DMS79 treated with DMSO at 0.1 percent for 48 hours (cell line): ENCODE results near the gene SULT6B1.
"Not testable (repeated sequence)": the region's sequence is repeated elsewhere in the genome, so short reads cannot be mapped to it uniquely, and the experiment has no call there.

Source experiments
- DNase-seq: peaks from one replicate; lab custom pipeline; 2025; lab: John Stamatoyannopoulos, UW

SULT6B1 gene, protein sequence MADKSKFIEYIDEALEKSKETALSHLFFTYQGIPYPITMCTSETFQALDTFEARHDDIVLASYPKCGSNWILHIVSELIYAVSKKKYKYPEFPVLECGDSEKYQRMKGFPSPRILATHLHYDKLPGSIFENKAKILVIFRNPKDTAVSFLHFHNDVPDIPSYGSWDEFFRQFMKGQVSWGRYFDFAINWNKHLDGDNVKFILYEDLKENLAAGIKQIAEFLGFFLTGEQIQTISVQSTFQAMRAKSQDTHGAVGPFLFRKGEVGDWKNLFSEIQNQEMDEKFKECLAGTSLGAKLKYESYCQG

DNA sequence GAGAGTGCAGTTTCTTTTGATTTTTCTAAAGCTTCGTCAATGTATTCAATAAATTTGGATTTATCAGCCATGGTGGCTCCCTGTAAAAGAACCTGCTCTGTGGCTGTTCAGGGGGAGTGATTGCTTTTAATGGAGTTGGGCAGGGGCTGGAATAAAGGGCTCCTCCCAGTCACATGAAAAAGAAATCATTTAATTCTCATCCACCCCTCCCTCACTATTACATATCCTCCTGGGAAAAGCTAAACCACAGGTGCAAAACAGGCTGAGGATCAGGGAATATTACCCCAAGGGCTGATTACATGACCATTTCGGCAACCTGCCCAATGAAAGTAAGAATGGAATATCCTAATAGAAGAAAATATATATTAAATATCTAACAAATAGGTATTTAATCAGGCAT, at the start of gene SULT6B1:
SULT6B1 (minus strand) TSS at position 101 of the 400 bp plus-strand sequence; CDS start at position 71, 30 bp downstream.
- no peak for DNase-seq

DNA sequence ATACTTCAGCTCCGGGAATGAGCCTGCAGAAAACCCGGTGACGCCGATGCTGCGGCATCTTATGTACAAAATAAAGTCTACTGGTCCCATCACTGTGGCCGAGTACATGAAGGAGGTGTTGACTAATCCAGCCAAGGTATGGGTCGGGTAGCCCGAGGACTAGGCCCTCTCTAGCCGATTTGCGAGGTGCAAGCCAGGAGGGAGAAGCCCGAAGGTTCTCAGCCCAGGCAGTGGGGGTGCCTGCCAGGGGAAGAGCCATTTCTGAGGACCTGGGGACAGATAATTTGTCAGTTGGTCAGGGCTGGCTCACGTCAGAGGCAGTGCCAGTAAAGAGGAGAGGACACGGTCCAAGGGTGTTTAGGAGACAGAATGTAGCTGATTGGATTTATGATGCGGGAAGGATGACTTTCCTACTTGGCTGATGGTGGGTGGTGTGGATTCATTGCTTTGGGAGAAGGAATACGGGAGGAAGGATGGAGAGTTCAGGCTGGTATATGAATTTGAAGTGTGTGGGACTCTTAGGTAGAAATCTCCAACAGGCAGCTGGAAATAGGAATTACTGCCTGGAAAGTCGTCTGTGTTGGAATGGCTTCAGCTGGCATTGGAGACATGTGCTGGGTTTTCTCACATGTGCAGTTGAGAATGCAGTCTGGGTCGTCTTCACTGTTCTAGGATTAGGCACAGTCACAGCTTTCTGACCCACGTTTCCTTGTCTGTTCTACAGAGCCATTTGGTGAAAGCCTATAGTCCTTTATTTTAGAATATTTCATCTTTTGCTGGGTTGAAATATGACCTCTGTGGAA, 43.9 kb upstream of the SULT6B1 start:
- peak; percentile 6 for DNase-seq

DNA sequence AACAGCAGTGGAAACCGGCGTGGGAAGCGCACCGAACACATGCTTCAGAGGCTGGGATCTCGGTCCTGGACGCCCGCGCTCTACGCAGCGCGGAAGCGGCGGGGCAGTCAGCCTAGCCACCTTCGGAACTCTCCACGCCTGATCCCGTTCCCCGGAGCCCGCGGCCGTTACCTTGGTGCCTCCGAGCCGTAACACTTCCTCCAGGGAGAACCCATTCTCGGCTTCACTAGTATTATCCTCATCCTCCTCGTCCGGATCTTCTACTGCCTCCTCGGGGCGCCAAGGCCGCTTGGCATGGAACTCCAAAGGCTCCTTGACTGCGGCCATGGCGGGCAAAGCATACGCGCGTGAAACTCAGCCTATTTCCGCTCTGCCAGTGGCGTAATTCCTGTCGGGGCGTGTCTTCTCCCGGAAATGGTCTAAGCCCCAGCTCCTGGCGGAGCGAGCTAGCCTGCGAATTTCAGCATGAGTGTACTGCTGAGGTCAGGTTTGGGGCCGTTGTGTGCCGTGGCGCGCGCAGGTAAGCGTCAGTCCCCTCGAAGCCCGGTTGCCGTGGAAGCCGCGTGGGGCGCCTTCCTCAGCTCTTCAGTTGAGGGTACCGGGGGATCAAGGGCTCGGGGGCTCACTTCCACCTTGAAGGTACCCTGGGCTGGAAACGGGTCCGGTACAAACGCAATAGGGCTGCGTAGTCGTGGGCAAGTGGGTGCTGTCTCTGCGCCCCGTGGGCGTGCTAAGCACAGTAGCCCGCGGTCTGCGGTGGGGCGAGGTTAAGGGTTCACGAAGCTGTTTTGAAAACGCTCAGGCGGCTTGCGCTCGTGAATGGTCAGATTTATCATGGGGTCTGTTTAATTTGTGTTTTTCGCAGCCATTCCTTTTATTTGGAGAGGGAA, 43.0 kb upstream of the SULT6B1 start, which contains the start of the genes CEBPZ and NDUFAF7:
CEBPZ (minus strand) TSS at position 356 of the 890 bp plus-strand sequence; CDS start at position 327, 29 bp downstream.
NDUFAF7 (plus strand) TSS at position 418 of the 890 bp plus-strand sequence; CDS start at position 466, 48 bp downstream.
- peak; percentile 83 for DNase-seq

DNA sequence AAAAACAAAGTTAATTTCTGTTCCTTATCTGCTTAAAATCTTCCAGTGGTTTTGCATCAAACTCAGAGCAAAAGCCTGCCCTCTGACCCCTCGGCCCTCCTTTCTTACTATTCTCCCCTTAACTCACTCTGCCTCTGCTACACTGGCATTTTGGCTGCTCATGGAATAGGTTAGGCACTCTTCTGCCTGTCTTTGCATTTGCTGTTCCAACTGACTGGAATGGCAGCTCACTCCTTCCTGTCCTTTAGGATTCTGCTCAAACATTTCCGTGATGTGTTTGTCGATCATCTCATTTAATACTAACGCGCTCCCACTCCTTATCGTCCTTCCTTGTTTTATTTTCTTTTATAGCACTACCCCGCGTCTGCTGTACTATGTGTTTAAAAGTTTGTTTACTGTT, 42.1 kb upstream of the SULT6B1 start:
- DNase-seq, result peak; percentile 13

DNA sequence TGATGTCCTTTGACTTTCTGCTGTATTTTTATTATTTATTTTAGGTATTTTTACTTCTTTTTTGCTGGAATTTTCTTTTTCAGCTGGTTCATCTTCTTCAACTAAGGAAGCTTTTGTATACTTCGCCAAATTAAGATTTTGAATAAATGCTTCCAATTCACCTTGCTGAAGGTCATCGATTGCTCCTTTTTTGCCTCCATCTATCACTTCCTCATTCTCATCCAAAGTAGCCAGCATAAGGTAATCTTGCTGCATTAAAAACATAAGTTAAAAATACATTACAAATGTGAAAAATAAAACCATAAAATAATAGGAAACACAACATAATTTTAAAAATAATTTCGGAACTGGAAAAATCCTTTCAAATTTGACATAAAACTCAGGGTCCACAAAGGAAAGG, 40.3 kb upstream of the SULT6B1 start:
- no peak for DNase-seq

DNA sequence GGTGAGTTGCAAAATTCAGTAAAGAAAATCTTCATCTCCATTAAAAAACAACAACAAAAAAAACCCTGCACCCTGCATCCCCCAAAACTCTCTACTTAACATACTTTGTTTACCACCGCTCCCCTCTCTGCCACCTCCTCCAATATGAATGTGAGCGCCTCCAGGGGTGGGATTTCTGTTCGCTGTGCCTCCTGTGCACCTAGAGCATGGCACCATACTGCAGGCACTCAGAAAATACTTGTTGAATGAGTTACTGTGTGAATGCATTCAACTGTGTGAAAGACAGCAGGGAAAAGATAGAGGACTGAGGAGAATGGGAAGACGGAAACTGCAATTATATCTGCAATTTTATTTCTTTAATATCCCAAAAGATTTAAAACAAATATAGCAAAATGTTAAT, 38.4 kb upstream of the SULT6B1 start:
- DNase-seq, result no peak

DNA sequence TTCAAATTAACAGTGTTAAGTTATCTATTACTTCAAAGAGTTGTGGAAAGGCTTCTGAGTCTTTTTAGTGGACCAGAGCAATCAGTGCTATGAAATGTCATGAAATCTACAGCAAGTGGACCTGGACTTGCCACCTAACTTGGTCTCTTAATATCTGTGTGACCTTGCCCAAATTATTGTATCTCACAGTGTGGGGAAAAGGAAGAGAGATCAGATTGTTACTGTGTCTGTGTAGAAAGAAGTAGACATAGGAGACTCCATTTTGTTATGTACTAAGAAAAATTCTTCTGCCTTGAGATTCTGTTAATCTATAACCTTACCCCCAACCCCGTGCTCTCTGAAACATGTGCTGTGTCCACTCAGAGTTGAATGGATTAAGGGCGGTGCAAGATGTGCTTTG, 36.7 kb upstream of the SULT6B1 start:
- not testable (repeated sequence) for DNase-seq

DNA sequence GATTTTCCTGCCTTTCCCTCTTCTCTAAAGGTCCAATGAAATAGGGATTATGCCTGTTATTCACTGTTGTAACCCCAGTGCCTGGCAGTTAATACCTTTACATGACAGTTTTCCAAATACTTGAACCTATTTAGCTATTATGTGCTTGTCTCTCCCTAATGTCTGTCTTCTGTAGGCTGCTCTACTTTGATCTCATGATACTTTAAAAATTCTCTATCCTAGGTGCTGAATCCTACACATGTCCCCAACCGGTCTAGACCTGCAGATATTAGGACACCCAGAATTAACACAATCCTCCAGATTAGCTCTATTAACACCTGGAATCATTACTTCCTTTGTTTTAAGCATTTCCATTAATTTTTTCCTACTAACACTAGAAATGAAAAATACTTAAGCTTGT, 35.6 kb upstream of the SULT6B1 start:
- no peak for DNase-seq

DNA sequence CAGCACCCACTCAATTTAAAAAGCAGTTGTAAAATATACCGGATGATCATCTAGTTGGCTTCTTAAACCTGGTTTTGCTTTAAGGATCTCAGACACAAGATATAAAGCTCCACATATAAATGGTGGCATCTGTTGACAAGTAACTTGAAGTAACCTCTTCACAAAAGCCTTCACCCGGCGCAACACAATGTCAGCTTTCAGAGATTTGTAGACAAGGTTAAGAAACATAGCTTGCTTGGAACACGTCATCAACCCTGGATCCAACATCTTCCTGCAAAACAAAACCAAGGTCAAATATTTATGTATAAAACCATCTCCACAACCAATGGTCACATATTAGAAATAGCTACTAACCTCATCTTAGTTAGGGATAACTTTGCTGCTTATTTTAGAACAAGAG, 34.7 kb upstream of the SULT6B1 start:
- DNase-seq, result no peak

DNA sequence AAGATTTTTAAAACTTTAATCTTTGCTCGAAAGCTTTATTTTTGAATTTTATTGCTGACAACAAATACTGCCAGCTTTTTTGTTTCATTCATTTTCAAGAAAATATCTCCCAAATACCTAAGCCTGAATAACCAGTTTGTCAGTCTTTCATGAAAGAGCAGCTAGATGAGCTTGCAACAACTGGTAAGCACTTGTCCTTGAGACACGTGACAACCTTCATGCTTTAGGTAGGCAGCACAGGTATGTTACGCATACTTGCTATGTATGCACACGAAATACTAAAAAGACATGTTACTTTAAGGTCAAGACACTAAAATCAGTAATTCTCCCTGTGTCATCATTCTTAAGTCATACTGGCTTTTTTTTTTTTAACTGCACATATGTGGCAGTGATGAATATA, 30.6 kb upstream of the SULT6B1 start:
- DNase-seq, result no peak

DNA sequence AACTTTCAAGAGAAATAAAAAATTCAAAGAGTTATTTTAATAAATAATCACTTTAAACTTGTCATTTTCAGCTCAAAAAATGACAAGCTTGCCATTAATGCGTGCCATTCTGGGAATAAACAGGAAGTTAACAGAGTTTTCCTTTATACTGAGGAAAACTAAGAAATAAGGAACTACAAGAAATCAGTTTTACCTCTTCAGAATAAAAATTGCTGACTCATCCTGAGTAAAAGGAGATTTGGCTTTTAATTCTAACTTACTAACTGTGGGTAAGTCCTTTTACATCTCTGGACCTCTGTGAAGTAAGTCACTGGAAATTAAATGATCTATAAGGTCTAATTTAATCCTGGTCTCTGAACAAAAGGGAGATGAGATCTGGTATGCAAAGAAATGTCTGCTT, 26.8 kb upstream of the SULT6B1 start:
- DNase-seq, result no peak

DNA sequence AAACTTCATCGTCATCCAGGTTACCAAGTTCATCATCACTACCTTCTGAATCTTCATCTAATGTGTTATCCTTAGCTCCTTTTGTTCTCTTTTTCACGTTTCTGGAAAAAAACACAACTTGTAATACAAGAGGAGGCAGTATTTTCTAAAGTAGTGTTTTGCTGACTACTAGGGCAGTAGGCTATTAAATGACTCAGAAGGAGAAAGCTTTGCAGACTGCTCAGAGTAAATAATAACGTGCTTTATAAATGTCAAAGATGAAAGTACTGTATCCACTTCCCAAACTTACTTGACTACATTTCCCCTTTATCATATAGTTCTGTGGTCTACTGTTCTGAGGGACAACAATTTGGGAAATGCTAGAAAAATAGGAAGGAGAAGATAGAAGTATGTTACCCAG, 23.5 kb upstream of the SULT6B1 start:
- no peak for DNase-seq

DNA sequence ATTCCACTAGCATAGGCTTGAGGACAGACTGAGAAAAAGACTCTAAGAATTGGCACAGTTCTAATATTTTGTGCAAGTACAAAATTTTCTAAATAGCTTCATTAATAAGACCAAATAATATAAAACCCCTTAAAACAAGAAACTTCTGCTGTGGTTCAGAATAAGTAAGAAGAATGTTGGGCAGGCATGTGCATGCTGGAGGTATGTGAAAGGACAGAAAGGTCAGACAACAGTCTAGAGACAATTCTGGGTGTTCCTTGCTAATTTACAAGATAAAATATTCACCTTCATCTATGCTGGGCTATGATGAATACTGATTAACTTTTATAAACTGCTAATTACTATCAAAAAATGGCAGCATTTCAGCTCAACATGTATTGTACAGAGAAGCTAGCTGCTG, 22.7 kb upstream of the SULT6B1 start:
- DNase-seq, result no peak

DNA sequence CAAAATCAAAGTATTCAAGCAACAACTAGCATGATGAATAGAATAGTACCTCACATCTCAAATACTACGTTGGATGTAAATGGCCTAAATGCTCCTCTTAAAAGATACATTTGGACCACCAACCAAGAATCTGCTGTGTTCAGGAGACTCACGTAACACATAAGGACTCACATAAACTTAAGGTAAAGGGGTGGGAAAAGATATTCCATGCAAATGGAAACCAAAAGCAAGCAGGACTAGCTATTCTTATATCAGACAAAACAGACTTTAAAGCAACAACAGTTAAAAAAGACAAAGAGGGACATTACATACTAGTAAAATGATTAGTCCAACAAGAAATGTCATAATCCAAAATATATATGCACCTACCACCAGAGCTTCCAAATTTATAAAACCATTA, 18.3 kb upstream of the SULT6B1 start:
- DNase-seq, result not testable (repeated sequence)

DNA sequence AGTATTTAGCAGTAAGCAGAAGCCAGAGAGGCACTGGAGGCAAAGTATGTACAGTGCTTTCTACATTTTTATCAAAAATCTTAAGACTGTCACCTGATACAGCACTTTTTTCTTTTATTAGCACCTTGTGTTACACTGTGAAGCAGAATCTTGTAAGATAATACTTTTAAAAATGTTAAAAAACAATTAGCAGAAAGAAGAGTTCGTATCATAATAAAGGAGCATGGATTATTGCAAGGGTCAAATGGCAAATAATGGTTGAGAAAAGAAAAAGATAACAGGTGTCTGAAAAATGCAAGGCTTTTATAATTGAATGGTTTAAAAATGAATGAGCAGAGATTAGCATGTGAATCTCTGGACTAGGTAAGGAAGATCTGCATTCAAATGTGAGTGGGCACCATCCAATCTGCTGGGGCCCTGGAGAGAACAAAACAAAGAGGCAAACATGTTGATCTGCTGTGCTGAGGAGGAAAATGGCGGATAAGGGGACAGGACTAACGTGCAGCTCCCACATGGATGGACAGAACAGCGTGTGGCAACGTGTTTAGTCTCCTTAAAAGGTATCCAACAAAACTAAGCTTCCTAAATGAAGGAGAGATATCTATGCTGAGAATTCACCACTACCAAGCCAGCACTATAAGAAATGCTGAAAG, 17.3 kb upstream of the SULT6B1 start:
- no peak for DNase-seq

DNA sequence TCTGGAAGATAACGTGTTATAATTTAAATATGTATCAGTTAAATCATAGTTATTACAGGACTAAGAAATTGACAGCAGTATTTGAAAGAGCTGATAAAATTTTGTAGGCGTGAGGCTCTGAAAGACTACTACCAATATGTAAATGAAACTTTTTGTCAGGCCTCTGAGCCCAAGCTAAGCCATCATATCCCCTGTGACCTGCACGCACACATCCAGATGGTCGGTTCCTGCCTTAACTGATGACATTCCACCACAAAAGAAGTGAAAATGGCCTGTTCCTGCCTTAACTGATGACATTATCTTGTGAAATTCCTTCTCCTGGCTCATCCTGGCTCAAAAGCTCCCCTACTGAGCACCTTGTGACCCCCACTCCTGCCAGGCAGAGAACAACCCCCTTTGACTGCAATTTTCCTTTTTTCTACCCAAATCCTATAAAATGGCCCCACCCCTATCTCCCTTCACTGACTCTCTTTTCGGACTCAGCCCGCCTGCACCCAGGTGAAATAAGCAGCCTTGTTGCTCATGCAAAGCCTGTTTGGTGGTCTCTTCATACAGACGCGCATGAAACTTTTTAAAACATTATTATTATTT, 16.7 kb upstream of the SULT6B1 start:
- DNase-seq, result not testable (repeated sequence)

DNA sequence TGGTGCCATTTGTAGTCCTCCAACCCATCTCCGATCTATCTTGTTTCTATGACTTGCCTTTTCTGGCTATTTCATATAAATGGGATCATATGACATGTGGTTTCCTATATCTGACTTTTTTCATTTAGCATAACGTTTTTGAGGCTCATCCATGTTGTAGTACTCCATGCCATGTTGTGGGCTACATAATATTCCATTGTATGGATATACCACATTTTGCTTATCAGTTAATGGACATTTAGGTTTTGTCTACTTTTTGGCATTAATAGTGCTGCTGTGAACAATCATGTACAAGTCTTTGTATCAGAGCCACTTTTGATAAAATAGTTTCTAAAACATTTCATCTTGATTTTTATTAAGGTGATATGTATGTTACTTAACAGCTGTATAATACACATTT, 15.2 kb upstream of the SULT6B1 start:
- DNase-seq, result no peak

DNA sequence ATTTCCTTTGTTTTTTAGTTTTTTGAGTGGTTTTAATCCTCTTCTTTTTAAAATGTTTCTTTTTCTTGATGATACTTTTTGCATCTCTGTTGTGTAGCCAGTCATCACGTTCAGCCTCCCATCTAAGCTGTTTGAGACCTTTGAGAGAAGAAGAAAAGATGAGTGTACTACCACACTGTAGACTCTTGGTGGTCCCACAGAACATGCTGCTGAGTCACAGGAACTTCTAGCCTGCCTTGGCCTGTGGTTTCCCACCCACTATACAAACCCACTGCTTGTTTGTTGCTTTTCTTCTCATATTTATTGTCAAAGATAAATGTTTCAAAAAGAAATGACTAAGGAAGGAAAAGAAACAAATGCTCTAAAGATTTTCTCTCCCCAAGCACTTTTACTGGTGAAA, 13.3 kb upstream of the SULT6B1 start:
- no peak for DNase-seq

DNA sequence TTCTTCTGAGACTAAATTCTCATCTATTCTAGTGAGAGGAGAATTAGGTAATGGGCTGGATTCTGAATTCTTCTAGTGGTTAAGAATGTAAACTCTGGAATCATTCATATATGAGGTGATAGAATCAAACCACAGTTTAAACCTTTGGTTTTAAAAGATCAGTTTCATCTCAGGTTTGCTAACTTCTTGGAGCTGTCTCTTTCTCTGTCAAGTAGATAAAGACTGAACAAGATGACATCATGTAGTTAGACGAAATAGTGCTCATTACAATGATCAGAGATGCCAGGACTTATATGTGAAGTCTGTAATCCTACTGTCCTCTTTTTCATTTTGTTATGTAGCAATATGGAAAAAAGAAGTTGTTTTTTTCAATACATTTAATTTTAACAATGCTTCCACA, 12.7 kb upstream of the SULT6B1 start:
- DNase-seq, result no peak

DNA sequence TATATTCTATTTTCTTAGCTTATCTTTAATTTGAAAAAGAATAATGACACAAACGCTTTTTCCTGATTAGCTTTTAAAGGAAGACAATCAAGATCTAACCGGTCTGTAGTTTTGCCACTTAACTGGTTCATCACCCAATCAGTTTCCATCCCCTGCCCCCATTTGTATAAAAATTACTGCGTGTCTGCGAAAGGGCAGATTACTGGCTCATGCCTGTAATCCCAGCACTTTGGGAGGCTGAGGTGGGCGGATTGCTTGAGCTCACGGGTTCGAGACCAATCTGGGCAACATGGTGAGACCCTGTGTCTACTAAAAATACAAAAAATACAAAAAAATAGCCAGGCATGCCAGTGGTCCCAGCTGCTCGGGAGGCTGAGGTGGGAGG, 10.2 kb upstream of the SULT6B1 start:
- no peak for DNase-seq
